ENCODE measurements around the gene FAM13A.

The FAM13A gene

DNA sequence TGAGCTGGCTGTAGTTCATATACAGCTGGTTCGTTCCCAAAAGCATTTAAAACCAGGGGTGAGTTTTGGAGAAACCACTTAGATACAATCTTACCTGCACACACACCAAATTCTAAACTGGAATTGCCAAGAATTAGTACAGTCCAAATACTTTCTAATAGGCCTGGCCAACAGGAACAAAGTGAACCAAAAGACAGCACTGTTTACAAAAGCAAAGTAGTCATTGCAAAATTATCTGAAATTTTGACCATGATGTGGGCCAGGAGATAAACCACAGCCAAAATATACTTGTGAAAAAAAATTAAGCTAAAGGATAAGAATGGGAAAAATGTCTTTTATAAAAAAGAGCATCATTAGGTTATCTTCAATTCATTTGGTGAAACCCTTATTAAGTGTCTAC is 321.4 kb downstream of the FAM13A start:
- no peak overlapping the region for H4K8ac ChIP-seq (ENCODE audit: low read depth, low read length)
- no peak overlapping the region for H3K4ac ChIP-seq (ENCODE audit: low read length)
- H4K91ac ChIP-seq (ENCODE audit: low read depth, low read length, poor library complexity), result no peak overlapping the region
- H3K23ac ChIP-seq (ENCODE audit: low read depth, low read length, poor library complexity), result no peak overlapping the region
- H3K27me3 ChIP-seq (ENCODE audit: control insufficient read depth in 3 of 3, insufficient read depth in 3 of 3, low read depth in 1 of 3, low read length in 3 of 3), result no peaks in the 10 kb centered on the region
- no peak overlapping the region for H2AK5ac ChIP-seq (ENCODE audit: low read depth, low read length)
- no peak overlapping the region for H2BK5ac ChIP-seq (ENCODE audit: low read length)
- H3K4me1 ChIP-seq (ENCODE audit: control insufficient read depth in 2 of 2, insufficient read depth in 1 of 2, low read depth in 1 of 2, low read length in 2 of 2), result peaks cover 0 to 8% of the 10 kb centered on the region in 2 donors
- no peaks in the 10 kb centered on the region for H3K79me1 ChIP-seq (ENCODE audit: low read depth, low read length)
- H3K27ac ChIP-seq (replicated peaks; ENCODE audit: low read length), result no peak overlapping the region
- H2BK12ac ChIP-seq (ENCODE audit: low read length), result no peak overlapping the region
- DNase-seq (ENCODE audit: low spot score), result no peak
- no peak overlapping the region for H3K4me2 ChIP-seq (ENCODE audit: insufficient read depth, low read length, poor library complexity, severe bottlenecking)
- H3K4me3 ChIP-seq (ENCODE audit: low read length in 2 of 2), result no peak overlapping the region
- no peak overlapping the region for H2BK15ac ChIP-seq (ENCODE audit: low read length)
- no CpG with 5 or more reads among the region's 1 CpG for WGBS, 2 donors (ENCODE audit: extremely low coverage in 2 of 2, insufficient read length in 2 of 2, insufficient replicate concordance in 1 of 2)
- peaks cover 8 to 44% of the 10 kb centered on the region in 2 donors for H3K36me3 ChIP-seq (replicated peaks in 1 of 2; ENCODE audit: control insufficient read depth in 2 of 2, insufficient read depth in 2 of 2, low read length in 2 of 2)
- H2AFZ ChIP-seq (ENCODE audit: low read length), result no peak overlapping the region
- H3K9ac ChIP-seq (ENCODE audit: low read depth, low read length, poor library complexity), result no peak overlapping the region
- no peak overlapping the region for H2BK120ac ChIP-seq (ENCODE audit: low read depth, low read length)
- no peak overlapping the region for H3K18ac ChIP-seq (ENCODE audit: low read length)
- no peaks in the 10 kb centered on the region for H3K9me3 ChIP-seq (replicated peaks in 1 of 2; ENCODE audit: control insufficient read depth in 2 of 2, insufficient read depth in 1 of 2, low read depth in 1 of 2, low read length in 2 of 2)
- no peak overlapping the region for H3K14ac ChIP-seq (ENCODE audit: low read length)

DNA sequence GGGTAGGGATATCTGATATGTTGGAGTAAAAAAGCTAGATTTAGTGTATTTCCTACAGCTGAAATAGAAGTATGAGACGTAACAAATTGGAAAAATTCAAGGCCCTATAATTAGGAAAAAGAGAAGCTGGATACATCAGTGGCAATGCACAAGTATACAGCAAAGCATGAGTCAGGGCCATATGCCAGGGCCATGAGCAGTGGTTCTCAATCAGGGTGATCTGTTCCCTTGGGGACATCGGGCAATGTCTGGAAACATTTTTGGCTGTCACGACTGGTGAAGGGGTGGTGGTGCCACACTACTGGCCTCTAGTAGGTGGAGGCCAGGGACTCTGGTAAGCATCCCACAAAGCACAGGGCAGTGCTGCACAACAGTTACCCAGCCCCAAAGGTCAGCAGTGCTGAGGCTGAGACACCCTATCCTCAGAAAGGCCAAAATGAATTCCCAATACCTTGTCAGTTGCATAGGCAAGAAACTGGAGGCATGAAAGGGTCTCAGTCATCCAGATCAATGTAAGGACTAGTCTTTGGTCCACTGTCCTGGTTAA is 322.5 kb downstream of the FAM13A start:
- H4K91ac ChIP-seq (ENCODE audit: low read depth, low read length, poor library complexity), result no peak overlapping the region
- H3K18ac ChIP-seq (ENCODE audit: low read length), result no peak overlapping the region
- WGBS, 2 donors (ENCODE audit: extremely low coverage in 2 of 2, insufficient read length in 2 of 2, insufficient replicate concordance in 1 of 2), result no CpG with 5 or more reads among the region's 3 CpGs
- H2AFZ ChIP-seq (ENCODE audit: low read length), result no peak overlapping the region
- H3K79me1 ChIP-seq (ENCODE audit: low read depth, low read length), result no peaks in the 10 kb centered on the region
- no peak overlapping the region for H2AK5ac ChIP-seq (ENCODE audit: low read depth, low read length)
- H4K8ac ChIP-seq (ENCODE audit: low read depth, low read length), result peak overlapping the region; percentile 70
- no peak overlapping the region for H3K4me3 ChIP-seq (ENCODE audit: low read length in 2 of 2)
- H3K4ac ChIP-seq (ENCODE audit: low read length), result no peak overlapping the region
- peaks cover 8 to 47% of the 10 kb centered on the region in 2 donors for H3K36me3 ChIP-seq (replicated peaks in 1 of 2; ENCODE audit: control insufficient read depth in 2 of 2, insufficient read depth in 2 of 2, low read length in 2 of 2)
- no peak overlapping the region for H2BK120ac ChIP-seq (ENCODE audit: low read depth, low read length)
- no peak overlapping the region for H3K4me2 ChIP-seq (ENCODE audit: insufficient read depth, low read length, poor library complexity, severe bottlenecking)
- no peak overlapping the region for H2BK15ac ChIP-seq (ENCODE audit: low read length)
- H3K14ac ChIP-seq (ENCODE audit: low read length), result no peak overlapping the region
- no peak overlapping the region for H3K27ac ChIP-seq (replicated peaks; ENCODE audit: low read length)
- no peak for DNase-seq (ENCODE audit: low spot score)
- H3K27me3 ChIP-seq (ENCODE audit: control insufficient read depth in 3 of 3, insufficient read depth in 3 of 3, low read depth in 1 of 3, low read length in 3 of 3), result no peaks in the 10 kb centered on the region
- no peak overlapping the region for H3K9ac ChIP-seq (ENCODE audit: low read depth, low read length, poor library complexity)
- no peak overlapping the region for H2BK12ac ChIP-seq (ENCODE audit: low read length)
- H3K4me1 ChIP-seq (ENCODE audit: control insufficient read depth in 2 of 2, insufficient read depth in 1 of 2, low read depth in 1 of 2, low read length in 2 of 2), result peaks cover 0 to 8% of the 10 kb centered on the region in 2 donors
- H3K23ac ChIP-seq (ENCODE audit: low read depth, low read length, poor library complexity), result no peak overlapping the region
- no peaks in the 10 kb centered on the region for H3K9me3 ChIP-seq (replicated peaks in 1 of 2; ENCODE audit: control insufficient read depth in 2 of 2, insufficient read depth in 1 of 2, low read depth in 1 of 2, low read length in 2 of 2)
- no peak overlapping the region for H2BK5ac ChIP-seq (ENCODE audit: low read length)

DNA sequence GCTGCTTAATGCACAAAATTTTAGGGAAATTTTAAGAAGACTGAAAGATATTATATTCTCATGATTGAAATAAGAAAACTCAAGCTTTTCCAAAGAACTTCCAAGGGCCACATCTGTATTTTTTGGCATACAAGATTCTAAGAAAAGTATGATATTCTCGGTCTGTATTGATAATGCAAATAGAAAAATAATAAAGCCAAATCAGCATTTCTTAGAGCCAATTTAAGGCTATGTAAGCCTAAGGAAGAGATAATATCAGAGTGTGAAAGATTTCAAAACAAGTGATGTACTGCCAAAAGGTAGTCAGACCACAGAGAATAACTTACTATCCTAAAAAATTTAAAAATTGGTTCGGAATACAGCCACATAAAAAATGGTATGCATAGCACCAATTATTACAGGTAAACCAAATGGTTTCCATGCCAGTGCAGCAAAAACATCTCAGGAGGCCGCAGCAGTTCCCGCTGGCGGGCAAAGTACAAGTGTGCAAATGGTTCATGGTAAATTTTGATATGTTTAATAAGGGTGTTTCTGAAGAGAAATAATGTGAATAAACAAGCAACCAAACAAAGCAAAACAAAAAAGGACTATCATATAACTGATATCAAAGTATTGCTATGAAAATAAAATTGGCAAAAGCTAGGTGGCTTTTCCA is 324.1 kb downstream of the FAM13A start:
- peaks cover 9 to 49% of the 10 kb centered on the region in 2 donors for H3K36me3 ChIP-seq (replicated peaks in 1 of 2; ENCODE audit: control insufficient read depth in 2 of 2, insufficient read depth in 2 of 2, low read length in 2 of 2)

DNA sequence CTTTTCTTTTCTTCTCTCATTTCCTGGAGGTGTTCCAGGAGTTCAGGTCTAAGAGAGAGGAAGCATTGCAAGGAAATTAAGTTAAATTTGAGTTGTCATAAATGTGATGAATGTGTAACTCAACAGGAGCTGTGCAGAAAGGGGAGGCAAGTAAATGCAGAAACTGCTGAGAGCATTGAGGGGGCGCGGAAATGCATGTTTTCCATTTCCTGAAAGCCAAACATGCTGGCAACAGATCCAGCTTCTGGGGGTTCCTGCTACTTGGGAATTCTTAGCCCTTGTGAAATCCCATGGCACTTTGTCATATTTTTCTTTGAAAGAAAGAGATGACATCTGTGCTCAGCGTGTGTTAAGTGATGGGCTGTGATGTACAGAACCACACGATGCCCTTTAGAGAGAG is 325.6 kb downstream of the FAM13A start:
- DNase-seq (ENCODE audit: low spot score), result no peak
- Histone ChIP-seq H2BK12ac (ENCODE audit: low read length) (no peak overlapping the region), H4K91ac (ENCODE audit: low read depth, low read length, poor library complexity) (no peak overlapping the region), H3K4me3 (ENCODE audit: low read length in 2 of 2) (no peak overlapping the region), H3K4ac (ENCODE audit: low read length) (no peak overlapping the region), H3K18ac (ENCODE audit: low read length) (no peak overlapping the region), H3K4me2 (ENCODE audit: insufficient read depth, low read length, poor library complexity, severe bottlenecking) (no peak overlapping the region), H2AFZ (ENCODE audit: low read length) (no peak overlapping the region), H3K9me3 (replicated peaks in 1 of 2; ENCODE audit: control insufficient read depth in 2 of 2, insufficient read depth in 1 of 2, low read depth in 1 of 2, low read length in 2 of 2) (no peaks in the 10 kb centered on the region), H3K36me3 (replicated peaks in 1 of 2; ENCODE audit: control insufficient read depth in 2 of 2, insufficient read depth in 2 of 2, low read length in 2 of 2) (peaks cover 13 to 60% of the 10 kb centered on the region in 2 donors), H3K14ac (ENCODE audit: low read length) (no peak overlapping the region), H3K23ac (ENCODE audit: low read depth, low read length, poor library complexity) (no peak overlapping the region), H2BK120ac (ENCODE audit: low read depth, low read length) (no peak overlapping the region), H2AK5ac (ENCODE audit: low read depth, low read length) (no peak overlapping the region), H3K79me1 (ENCODE audit: low read depth, low read length) (no peaks in the 10 kb centered on the region), H3K9ac (ENCODE audit: low read depth, low read length, poor library complexity) (no peak overlapping the region), H3K27ac (replicated peaks; ENCODE audit: low read length) (no peak overlapping the region), H4K8ac (ENCODE audit: low read depth, low read length) (no peak overlapping the region), H2BK15ac (ENCODE audit: low read length) (no peak overlapping the region), H3K4me1 (ENCODE audit: control insufficient read depth in 2 of 2, insufficient read depth in 1 of 2, low read depth in 1 of 2, low read length in 2 of 2) (no peaks in the 10 kb centered on the region), H2BK5ac (ENCODE audit: low read length) (no peak overlapping the region), H3K27me3 (ENCODE audit: control insufficient read depth in 3 of 3, insufficient read depth in 3 of 3, low read depth in 1 of 3, low read length in 3 of 3) (no peaks in the 10 kb centered on the region)
- WGBS, 2 donors (ENCODE audit: extremely low coverage in 2 of 2, insufficient read length in 2 of 2, insufficient replicate concordance in 1 of 2), result no CpG with 5 or more reads among the region's 4 CpGs

More for the DNA sequence above, 324.1 kb downstream of the FAM13A start:
- H3K18ac ChIP-seq (ENCODE audit: low read length), result no peak overlapping the region
- no peak overlapping the region for H3K27ac ChIP-seq (replicated peaks; ENCODE audit: low read length)
- no peak overlapping the region for H4K8ac ChIP-seq (ENCODE audit: low read depth, low read length)
- no peak overlapping the region for H4K91ac ChIP-seq (ENCODE audit: low read depth, low read length, poor library complexity)
- H2AFZ ChIP-seq (ENCODE audit: low read length), result no peak overlapping the region
- H2BK15ac ChIP-seq (ENCODE audit: low read length), result no peak overlapping the region
- H3K79me1 ChIP-seq (ENCODE audit: low read depth, low read length), result no peaks in the 10 kb centered on the region
- H2BK12ac ChIP-seq (ENCODE audit: low read length), result no peak overlapping the region
- no peaks in the 10 kb centered on the region for H3K27me3 ChIP-seq (ENCODE audit: control insufficient read depth in 3 of 3, insufficient read depth in 3 of 3, low read depth in 1 of 3, low read length in 3 of 3)
- H3K9me3 ChIP-seq (replicated peaks in 1 of 2; ENCODE audit: control insufficient read depth in 2 of 2, insufficient read depth in 1 of 2, low read depth in 1 of 2, low read length in 2 of 2), result no peaks in the 10 kb centered on the region
- DNase-seq (ENCODE audit: low spot score), result no peak
- H3K4ac ChIP-seq (ENCODE audit: low read length), result no peak overlapping the region
- H2AK5ac ChIP-seq (ENCODE audit: low read depth, low read length), result no peak overlapping the region
- WGBS, 2 donors (ENCODE audit: extremely low coverage in 2 of 2, insufficient read length in 2 of 2, insufficient replicate concordance in 1 of 2), result no CpG with 5 or more reads among the region's 5 CpGs
- H3K4me1 ChIP-seq (ENCODE audit: control insufficient read depth in 2 of 2, insufficient read depth in 1 of 2, low read depth in 1 of 2, low read length in 2 of 2), result peaks cover 0 to 6% of the 10 kb centered on the region in 2 donors
- H2BK120ac ChIP-seq (ENCODE audit: low read depth, low read length), result no peak overlapping the region
- H3K9ac ChIP-seq (ENCODE audit: low read depth, low read length, poor library complexity), result no peak overlapping the region
- no peak overlapping the region for H3K23ac ChIP-seq (ENCODE audit: low read depth, low read length, poor library complexity)
- no peak overlapping the region for H3K14ac ChIP-seq (ENCODE audit: low read length)
- no peak overlapping the region for H3K4me2 ChIP-seq (ENCODE audit: insufficient read depth, low read length, poor library complexity, severe bottlenecking)
- H3K4me3 ChIP-seq (ENCODE audit: low read length in 2 of 2), result no peak overlapping the region
- no peak overlapping the region for H2BK5ac ChIP-seq (ENCODE audit: low read length)
